HG02840 (cell line): ENCODE measurements around the gene MT1B.

Source experiments
- ATAC-seq: cut with Tn5 transposase; IDR thresholded peaks from one replicate; pipeline ENCODE4 v1.9.1; 2021; ENCODE audit warnings: mild to moderate bottlenecking, moderate library complexity, moderate number of reproducible peaks; ENCODE audit not compliant: unreplicated experiment, low FRiP score

MT1B gene

DNA sequence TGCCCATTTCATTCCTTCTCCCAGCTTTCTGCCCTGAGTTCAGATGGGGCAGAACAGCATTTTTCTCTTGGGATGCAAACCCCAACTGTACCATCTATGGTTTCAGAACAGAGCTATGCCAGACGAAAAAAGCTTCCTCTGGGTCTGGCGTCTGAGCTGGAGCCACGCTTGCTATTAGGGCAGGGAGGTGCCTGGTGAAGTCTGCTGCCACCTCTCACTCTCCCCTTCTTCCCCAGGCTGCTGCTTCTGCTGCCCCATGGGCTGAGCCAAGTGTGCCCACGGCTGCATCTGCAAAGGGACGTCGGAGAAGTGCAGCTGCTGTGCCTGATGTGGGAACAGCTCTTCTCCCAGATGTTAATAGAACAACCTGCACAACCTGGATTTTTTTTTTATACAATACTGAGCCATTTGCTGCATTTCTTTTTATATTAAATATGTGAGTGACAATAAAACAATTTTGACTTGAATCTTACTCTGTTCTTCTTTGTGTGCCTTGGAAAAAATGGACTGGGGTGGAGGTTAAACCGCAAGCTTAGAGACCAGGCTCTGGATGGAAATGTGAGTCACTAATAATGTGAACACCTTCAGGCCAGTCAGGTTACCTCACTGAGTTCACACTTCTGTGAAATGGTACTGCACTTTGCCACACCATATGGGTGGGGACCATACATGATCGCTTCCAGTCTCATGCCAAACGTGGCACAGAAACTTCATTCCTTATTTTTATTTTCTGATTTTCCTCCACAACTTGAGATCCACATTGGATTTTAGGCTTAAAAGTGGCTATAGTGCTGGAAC, 14.9 kb upstream of the MT1B start:
- no peak for ATAC-seq

DNA sequence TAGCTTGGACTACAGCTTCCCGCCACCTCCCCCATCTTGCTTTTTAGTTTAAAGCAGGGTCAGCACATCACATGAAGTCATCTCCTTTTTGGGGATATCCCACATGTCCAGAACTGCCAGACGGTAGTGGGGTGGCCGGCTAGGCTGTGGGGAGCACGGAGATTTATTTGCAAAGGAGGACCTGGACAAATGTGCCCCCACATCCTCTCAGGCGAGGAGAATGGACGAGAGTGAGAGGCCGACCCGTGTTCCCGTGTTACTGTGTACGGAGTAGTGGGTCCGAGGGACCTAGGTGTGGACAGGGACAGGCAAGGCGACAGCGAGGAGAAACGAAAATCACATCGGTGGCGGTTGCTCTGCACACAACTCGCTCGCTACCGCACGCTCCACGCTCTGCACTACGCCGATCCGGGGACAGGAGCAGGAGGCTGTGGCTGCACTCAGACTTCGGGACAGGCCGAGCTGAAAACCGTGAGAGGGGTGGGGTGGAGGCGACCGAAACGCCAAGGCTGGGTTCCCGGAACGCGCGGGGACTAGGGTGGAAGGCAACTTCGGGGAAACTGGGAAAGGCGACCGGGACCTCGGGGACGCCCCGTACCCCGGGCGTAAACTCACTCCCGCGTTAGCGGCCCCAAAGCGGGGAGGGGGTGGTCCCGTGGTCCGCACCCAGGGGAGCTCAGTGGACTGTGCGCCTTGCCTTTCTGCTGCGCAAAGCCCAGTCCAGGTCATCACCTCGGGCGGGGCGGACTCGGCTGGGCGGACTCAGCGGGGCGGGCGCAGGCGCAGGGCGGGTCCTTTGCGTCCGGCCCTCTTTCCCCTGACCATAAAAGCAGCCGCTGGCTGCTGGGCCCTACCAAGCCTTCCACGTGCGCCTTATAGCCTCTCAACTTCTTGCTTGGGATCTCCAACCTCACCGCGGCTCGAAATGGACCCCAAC, 13.6 kb upstream of the MT1B start, which contains the start of gene MT1A:
Gene MT1A (plus strand): TSS at position 853 of the 937 bp plus-strand sequence. CDS start 73 bp downstream, at position 926.
- no peak for ATAC-seq

DNA sequence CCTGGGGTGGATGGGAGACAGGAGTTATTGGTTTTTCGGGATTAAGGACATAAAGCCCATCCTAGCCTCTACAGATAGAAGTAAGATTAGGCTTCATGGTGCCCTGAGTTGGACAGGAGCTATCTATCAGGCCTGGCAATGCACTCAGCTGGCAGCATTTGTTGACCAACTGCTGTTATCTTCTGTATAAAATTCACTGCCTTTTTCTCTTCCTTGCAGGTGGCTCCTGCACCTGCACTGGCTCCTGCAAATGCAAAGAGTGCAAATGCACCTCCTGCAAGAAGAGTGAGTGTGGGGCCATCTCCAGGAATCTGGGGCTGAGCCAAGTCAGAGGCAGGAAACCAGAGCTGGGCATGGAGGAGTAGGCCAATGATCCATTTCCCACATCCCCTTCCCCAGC, 12.6 kb upstream of the MT1B start:
- ATAC-seq = no peak

DNA sequence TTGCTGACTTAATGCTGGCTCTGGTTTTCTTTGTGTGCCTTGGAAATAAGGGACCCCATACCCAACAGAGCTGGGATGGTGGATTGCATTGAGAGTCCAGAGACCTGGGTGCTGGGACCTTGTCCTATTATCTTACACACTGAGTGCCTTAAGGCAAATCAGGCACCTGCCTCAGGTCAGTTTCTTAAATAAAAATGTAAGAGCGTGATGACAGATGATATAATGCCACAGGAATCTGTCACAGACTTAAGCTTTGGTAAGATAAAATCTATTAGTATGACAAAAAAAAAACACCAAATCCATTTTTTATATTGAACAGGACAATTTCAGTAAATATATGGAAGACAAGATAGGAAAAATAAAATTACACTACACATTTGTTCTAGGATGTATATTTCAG, 11.6 kb upstream of the MT1B start:
- ATAC-seq = no peak

DNA sequence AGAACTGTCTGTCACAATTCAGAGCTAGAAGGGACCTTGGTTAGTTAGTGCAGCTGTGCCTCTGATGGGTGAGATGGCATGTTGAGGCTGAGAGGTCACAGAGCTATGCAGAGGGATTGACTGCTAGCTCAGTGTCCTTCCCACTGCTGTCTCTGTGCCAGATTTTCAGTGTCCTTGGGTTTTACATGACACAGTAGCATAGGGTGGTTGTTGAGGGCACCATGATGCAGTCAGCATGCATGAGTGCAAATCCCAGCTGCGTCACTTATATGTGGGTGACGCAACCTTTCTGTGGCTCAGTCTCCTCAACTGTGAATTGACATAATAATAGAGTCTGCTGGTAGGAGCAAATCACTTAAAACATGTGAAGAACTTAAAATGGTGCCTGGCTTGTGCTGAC, 10.5 kb upstream of the MT1B start:
- no peak for ATAC-seq

DNA sequence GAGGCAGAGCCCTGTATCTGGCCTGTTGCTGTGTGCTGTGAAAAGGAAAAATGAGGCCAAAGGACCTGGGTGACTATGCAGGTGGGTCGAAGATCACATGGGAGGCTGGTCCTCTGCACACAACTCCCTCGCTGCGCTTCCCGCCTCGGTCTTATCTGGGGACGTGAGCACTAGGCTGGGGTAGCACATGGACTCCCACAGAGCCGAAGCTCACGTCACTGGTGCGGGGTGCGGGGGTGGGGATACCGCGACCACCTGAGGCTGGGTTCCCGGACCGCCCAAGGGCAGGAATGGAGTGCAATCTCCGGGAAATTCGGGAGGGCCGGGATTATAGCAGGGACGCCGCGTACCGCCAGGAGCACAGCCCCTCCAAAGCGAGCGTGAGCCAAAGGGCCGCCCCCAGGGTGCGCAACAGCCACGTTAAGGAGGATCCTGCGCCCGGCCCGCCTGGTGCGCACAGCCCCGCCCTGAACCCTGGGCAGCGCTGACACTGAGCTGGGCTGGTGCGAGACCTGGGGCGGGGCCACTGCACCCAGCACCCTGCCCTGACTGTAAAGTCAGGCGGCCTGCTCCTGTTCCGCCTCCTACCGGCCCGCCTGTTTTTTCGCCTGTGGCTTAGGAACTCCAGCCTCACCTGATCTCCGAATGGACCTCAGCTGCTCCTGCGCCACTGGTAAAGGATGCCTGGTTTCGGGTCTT, 8.5 kb upstream of the MT1B start:
- ATAC-seq = no peak

DNA sequence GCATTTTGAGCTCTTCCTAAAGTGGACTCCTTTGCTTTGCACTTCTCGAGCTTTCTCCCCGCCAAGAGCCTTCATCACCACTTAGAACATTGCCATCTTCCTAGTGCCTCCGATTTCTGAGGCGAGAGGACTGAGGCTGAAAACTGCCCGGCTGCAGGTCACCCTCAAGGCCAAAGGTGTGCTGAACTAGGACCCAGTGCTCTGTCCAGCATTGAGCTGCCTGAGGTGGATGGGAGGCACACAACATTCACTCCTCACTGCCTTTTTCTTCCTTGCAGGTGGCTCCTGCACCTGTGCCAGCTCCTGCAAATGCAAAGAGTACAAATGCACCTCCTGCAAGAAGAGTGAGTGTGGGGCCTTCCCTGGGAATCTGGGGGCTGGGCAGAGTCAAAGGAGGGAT, 7.9 kb upstream of the MT1B start:
- ATAC-seq = no peak

DNA sequence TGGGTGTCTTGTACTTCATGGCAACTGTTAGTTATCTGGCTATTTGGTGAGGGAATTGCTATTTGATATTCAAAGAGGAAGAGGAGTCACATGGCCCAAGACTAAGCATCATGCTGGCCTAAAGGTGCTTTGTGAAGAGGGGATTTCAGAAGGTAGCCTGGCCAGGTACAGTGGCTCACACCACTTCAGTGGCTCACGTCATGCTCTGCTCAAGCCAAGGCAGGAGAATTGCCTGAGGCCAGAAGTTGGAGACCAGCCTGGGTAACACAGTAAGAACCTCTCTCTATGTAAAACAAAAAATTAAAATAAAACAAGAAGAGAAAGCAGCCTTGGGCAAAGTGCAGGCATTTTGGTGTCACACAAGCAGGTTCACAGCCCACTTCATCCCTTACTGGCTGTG, 6.4 kb upstream of the MT1B start:
- ATAC-seq = no peak

DNA sequence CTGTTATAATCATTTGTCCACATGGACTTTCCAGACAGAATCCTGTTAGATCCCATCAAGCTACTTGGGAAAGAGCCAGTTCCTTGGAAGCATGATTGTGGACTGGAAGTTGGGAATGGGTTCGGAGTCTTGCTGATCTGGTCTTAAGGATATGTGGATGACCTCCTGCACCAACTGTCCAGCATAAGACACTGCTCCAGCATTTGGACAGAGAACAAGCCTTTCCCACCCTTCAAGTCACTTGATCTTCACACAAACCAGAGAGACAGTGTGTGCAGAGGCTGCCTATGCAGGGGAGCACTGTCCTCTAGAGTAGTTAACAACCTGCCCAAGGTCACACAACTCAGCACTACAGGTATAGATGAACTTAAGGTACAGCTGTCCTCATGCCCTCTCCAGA, 5.8 kb upstream of the MT1B start:
- no peak for ATAC-seq

DNA sequence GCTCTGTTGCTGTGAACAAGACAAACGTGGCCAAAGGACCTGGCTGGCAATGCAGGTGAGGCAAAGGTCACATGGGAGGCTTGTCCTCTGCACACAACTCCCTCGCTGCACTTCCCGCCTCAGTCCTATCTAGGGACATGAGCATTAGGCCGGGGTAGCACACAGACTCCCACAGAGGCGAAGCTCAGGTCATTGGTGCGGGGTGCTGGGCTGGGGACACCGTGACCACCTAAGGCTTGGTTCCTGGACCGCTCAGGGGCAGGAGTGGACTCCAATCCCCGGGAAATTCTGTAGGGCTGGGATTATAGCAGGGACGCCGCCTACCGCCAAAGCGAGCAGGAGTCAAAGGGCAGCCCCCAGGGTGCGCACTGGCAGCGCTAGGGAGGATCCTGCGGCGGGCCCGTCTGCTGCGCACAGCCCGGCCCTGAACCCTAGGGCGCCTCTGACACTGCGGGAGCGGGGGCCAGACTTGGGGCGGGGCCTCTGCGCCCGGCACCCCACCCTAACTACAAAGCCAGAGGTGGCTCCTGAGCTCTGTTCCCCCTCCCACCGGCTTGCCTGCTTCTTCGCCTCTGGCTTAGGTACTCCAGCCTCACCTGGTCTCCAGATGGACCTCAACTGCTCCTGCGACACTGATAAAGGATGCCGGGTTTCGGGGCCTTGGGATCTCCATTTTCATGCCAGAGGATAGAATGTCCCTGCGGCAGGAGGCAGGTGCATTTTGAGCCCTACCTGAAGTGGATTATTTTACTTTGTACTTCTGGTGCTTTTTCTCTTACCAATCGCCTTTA, 3.9 kb upstream of the MT1B start:
- ATAC-seq = no peak

DNA sequence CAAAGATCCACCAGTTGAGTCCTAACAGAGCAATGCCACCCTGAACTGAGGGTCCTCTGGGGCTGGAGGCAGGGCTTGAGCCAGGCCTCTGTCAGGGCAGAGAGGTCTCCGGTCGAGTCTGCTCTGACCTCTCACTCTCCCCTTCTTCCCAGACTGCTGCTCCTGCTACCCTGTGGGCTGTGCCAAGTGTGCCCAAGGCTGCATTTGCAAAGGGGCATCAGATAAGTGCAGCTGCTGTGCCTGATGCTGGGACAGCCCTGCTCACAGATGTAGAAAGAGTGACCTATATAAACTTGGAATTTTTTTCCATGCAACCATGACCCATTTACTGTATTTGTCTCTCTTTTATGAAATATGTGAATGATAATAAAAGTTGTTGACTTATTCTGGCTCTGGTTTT, 2.4 kb upstream of the MT1B start:
- ATAC-seq = no peak

DNA sequence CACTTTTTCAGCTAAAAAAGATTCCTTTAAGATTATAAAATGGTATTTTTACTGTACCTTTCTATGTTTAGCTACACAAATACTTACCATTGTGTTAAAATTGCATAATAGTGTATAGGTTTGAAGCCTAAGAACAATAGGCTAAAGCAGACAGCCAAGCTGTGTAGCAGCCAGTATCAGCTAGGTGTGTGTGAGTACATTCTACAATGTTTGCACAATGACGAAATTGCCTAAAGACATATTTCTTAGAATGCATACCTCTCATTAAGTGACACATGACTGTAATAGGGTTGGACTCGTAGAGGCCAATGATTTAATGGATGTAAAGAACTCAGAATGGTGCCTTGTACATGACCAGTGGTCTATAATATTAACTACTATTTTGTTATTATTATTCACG, 1.9 kb upstream of the MT1B start:
- no peak for ATAC-seq

DNA sequence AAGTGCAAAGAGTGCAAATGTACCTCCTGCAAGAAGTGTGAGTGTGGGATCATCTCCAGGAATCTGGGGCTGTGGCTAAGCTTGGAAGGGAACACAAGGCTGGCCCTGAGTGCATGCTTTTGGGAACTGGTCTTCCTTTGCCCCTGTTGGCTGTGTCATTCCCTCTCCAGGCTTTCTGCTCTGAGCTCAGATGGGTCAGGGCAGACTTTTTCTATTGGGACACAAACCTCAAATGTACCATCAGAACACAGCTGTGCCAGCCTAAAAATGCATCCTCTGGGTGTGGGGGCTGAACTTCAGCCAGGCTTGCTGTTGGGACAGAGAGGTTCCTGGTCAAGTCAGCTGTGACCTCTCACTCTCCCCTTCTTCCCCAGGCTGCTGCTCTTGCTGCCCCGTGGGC, 914 bp downstream of the MT1B start:
- ATAC-seq = no peak

DNA sequence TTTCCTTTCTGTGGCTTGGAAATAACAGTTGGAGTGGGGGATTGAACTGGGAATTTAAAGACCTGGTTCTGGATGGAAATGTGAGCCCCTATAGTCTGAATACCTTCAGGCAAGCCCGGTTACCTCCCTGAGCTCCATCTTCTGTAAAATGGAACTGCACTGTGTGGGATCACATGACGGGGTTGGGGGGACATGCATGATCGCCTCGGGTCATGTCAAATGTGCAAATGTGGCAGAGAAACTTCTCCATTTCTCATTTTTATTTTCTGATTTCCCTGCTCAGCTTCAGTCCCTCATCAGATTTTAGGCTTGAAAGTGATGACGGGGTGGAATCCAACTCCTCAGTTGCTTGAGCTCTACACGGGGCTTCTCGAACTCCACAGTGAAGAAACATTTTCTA, 1.5 kb downstream of the MT1B start:
- ATAC-seq = no peak

DNA sequence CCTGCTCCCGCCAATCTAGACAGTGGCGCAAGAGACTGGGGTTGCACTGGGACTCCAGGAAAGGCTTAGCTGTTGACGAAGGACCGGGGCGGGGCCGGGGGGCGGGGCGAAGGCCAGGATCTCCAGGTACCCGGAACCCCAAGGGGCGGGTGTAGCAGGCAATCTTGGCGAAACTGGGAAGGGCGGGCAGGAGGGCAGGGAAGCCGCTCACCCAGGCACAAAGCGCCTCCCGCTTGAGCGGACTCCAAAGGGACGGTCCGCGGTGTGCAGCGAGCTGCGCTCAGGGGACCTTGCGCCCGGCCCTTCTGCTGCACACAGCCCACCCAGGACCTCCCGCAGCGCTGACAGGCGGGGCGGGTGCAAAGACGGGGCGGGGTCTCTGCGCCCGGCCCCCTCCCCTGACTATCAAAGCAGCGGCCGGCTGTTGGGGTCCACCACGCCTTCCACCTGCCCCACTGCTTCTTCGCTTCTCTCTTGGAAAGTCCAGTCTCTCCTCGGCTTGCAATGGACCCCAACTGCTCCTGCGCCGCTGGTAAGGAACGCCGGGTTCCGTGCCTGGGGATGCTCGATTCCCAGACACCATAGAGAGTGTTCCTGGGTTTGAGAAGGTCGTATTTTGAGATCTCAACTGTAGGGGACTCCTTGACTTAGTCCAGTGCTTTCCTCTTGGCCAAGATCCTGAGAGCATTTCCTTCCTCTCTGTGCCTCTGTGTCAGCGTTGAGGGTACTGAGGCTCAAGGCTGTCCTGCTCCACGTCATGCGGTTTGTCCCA, 6.1 kb downstream of the MT1B start, which contains the start of gene MT1F:
Gene MT1F (plus strand): TSS at position 405 of the 772 bp plus-strand sequence. CDS start 100 bp downstream, at position 505.
- ATAC-seq = no peak

DNA sequence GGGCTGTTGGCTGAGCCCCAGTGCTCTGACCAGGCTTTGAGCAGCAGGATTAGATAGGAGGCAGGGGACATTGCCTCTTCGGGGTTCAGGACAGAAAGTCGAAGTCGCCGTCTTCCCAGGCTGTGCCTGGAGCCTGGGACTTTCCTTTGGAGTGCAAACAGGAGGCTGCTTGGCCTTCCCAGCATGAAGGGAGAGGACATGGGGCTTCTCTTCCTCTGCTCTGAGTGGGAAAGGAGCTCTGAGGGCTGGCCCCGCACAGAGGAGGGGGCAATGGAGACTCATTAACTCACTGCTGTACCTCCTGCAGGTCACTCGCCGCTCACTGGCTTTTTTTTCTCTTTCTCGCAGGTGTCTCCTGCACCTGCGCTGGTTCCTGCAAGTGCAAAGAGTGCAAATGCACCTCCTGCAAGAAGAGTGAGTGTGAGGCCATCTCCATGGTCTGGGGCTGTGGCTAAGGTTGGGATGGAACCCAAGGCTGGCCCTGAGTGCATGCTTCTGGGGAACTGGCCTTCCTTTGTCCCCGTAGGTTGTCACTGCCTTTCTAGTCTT, 6.7 kb downstream of the MT1B start:
- no peak for ATAC-seq

DNA sequence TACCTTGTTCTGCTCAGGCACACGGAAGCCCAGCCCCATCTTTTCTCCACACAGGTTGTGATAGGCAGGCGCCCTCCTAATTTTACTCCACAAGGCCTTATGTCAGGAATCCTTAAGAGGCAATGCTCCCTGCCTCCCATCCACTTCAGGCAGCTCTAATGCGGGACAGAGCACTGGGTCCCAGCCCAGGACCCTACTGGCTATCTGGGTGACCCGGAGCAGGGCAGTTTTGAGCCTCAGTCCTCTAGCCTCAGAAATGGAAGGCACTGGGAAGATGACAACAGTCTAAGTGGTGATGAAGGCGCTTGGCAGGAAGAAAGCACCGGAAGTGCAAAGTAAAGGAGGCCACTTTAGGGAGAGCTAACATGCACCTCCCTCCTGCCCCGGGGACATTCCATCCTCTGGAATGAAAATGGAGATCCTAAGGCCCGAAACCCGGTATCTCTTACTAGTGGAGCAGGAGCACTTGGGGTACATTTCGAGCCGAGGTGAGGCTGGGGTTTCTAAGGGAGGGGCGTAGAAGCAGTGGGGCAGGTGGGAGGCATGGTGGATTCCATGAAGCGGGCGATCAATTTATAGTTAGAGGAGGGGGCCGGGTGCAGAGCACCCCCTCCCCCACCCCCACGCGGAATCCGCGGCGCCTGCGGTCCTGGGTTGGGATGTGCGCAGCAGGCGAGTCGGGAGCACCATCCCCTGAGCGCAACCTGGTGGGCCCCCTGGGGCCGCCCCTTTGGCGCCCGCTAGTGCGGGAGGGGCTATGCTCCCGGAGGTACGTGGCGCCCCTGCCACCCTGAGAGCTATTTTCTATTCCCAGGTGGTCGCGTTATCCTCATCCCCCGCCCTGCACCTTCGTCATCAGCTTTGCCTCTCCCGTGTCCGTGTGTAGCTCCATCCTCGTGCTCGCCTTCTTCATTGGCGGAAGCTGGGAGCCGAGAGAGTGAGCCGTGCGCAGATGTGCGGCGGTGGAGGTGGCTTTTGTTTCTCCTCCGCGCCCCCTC, 11.0 kb downstream of the MT1B start:
- no peak for ATAC-seq

DNA sequence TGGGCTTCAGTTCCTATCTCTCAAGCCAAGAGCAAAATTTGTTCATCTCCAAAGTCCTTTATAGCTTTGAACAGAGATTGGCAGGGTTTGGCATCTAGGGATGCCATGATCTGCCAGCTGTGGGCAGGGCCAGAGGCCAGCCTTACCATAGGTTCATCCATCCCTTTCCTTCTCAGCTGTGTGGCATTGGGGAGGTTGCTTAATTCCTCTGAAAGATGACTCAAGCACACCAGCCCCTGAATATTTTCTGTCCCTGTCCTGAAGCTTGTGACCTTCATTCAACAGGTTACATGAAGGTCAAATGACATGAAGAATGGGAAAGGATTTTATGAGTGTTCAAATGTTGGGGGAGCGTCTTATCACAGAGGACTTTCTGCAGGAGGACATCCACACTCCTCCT, 12.8 kb downstream of the MT1B start:
- no peak for ATAC-seq
